ENCODE results near the gene RGS8.

The RGS8 gene

DNA sequence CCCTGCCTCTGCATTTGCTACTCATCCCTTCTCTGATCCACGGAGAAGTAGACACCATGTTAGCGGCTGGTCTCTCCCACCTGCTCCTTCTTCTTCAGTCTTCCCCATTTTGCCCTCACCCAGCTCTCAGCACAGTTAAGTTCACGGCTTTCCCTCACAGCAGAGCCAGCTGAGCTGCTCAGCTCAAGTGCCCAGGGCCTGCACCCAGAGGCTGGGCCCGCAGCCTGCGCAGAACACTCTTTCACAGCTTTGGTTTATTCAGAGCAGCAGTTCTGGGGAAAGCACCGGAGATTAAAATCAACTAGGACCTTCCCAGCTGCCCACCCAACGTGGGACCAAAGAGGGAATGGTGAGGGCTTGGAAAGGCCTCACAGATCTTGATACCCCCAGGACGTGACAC lies 41.9 kb downstream of the RGS8 start:
- DNase-seq (ENCODE audit: low read depth in 2 of 2, low spot score in 1 of 2) = no peak

DNA sequence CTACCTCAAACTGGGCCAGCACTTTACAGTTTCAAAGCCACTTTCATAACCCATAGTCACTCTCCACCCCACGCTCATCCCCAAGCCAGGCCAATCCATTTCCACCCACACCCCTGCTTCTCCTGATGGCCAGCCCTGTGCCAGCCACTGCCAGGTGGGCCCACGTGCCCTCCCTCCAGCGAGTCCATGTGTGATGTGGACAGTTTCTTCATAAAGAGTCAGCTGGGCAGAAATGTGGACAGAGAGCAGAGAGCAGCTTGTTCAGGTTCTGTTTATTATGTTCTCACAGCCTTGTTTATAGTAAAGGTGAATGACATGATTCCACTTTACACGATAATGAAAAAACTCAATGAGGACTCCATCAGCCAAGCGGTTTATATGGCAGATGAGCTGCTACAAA lies 42.8 kb downstream of the RGS8 start:
- DNase-seq (ENCODE audit: low read depth in 2 of 2, low spot score in 1 of 2) = no peak

DNA sequence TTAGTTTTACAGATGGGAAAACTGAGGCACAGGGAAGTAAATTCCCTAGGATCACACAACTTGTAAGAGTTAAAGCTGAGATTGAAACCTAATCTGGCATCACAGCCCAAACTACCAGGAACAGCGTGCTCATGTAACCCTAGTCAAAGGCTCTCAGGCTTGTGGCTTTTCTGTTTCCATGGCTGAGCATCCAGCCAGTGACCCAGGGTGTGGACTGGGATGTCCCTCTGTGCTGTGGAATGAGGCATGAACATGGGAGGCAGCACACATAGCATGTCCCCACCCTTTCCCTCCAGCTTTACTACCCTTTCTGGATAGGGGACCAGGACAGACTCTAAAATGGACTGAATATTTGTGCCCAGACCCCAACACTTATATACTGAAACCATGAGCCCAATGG lies 45.1 kb downstream of the RGS8 start:
- no peak for DNase-seq (ENCODE audit: low read depth in 2 of 2, low spot score in 1 of 2)

DNA sequence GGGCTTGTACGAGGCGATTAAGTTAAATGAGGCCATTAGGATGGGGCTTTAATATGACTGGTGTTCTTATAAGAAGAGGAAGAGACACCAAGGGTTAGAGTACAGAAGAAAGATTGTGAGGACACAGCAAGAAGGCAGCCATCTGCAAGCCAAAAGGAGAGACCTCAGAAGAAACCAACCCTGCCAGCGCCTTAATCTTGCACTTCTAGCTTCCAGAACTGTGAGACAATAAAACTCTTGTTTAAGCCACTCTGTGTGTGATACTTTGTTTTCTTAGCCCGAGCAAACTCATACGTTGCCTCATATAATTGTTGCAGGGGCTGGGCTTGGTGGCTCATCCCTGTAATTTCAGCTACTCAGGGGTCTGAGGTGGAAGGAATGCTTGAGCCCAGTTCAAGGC lies 46.6 kb downstream of the RGS8 start:
- DNase-seq (ENCODE audit: low read depth in 2 of 2, low spot score in 1 of 2) = no peak

DNA sequence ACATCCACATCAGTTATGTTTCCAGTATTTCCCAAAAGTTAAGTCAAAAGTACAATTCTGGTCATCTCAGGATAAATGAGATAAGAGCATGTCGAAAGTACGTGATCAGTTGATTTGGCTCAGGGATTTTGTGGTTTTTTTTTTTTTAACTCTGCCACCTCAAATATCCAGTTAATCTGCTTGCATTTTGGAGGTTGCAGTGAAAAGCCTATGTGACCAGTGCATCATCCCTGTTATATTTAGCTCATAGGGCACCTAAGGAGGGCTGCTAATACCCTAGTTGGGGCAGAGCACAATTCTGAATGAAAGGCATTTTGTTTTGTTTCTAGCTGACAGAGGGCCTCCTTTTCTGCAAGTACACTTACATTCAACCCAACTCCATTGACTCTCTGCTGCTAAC lies 48.5 kb downstream of the RGS8 start:
- DNase-seq (ENCODE audit: low read depth in 2 of 2, low spot score in 1 of 2) = no peak
